Jurkat, Clone E6-1 (cell line): ENCODE data around the gene ULK4.

ENCODE experiments used
- DNase-seq: peaks from one replicate; pipeline ENCODE4 v3.0.0-alpha.2; 2011; ENCODE audit warnings: low read depth, low spot score
- H3K4me3 ChIP-seq: 2 replicates; pipeline ENCODE4 v1.5.1; 2011; ENCODE audit warnings: mild to moderate bottlenecking, low read length, control low read depth, moderate library complexity

Gene ULK4

GRCh38 chr3:41603807-41604206 lies 358.1 kb downstream of the ULK4 start:
- no peak overlapping the region for H3K4me3 ChIP-seq
- DNase-seq, result no peak

GRCh38 chr3:41602121-41602520 lies 359.8 kb downstream of the ULK4 start:
- H3K4me3 ChIP-seq, result no peak overlapping the region
- no peak for DNase-seq

- peak; percentile 58 for DNase-seq
- H3K4me3 ChIP-seq, result no peak overlapping the region
These were observed 360.4 kb downstream of the ULK4 start for GRCh38 chr3:41601404-41601987.

GRCh38 chr3:41600616-41601015 lies 361.3 kb downstream of the ULK4 start:
- no peak overlapping the region for H3K4me3 ChIP-seq
- no peak for DNase-seq

GRCh38 chr3:41599127-41599484 lies 362.8 kb downstream of the ULK4 start:
- H3K4me3 ChIP-seq, result no peak overlapping the region
- DNase-seq, result no peak

GRCh38 chr3:41598402-41599126 lies 363.3 kb downstream of the ULK4 start:
- no peak for DNase-seq
- H3K4me3 ChIP-seq, result no peak overlapping the region

GRCh38 chr3:41593774-41594173 lies 368.1 kb downstream of the ULK4 start:
- H3K4me3 ChIP-seq, result no peak overlapping the region
- DNase-seq, result no peak

GRCh38 chr3:41592753-41593510 lies 369.0 kb downstream of the ULK4 start:
- no peak overlapping the region for H3K4me3 ChIP-seq
- DNase-seq, result no peak

- DNase-seq, result no peak
- no peak overlapping the region for H3K4me3 ChIP-seq
These were observed 378.9 kb downstream of the ULK4 start for GRCh38 chr3:41583014-41583413.

GRCh38 chr3:41581700-41582099 lies 380.2 kb downstream of the ULK4 start:
- no peak overlapping the region for H3K4me3 ChIP-seq
- no peak for DNase-seq

- no peak for DNase-seq
These were observed 381.5 kb downstream of the ULK4 start for GRCh38 chr3:41580274-41580959.

GRCh38 chr3:41579861-41580260 lies 382.0 kb downstream of the ULK4 start:
- H3K4me3 ChIP-seq, result no peak overlapping the region
- DNase-seq, result no peak

More at GRCh38 chr3:41580274-41580959, 381.5 kb downstream of the ULK4 start:
- no peak overlapping the region for H3K4me3 ChIP-seq

GRCh38 chr3:41578798-41579197 lies 383.1 kb downstream of the ULK4 start:
- DNase-seq, result no peak
- H3K4me3 ChIP-seq, result no peak overlapping the region

GRCh38 chr3:41575724-41576123 lies 386.2 kb downstream of the ULK4 start:
- H3K4me3 ChIP-seq, result no peak overlapping the region
- DNase-seq, result no peak

- no peak overlapping the region for H3K4me3 ChIP-seq
- DNase-seq, result no peak
These were observed 387.0 kb downstream of the ULK4 start for GRCh38 chr3:41574900-41575299.

GRCh38 chr3:41573591-41573990 lies 388.3 kb downstream of the ULK4 start:
- DNase-seq, result no peak
- no peak overlapping the region for H3K4me3 ChIP-seq

- no peak overlapping the region for H3K4me3 ChIP-seq
- DNase-seq, result no peak
These were observed 389.8 kb downstream of the ULK4 start for GRCh38 chr3:41572092-41572491.

GRCh38 chr3:41569632-41570305 lies 392.1 kb downstream of the ULK4 start:
- no peak overlapping the region for H3K4me3 ChIP-seq
- no peak for DNase-seq

- no peak overlapping the region for H3K4me3 ChIP-seq
- DNase-seq, result no peak
These were observed 395.9 kb downstream of the ULK4 start for GRCh38 chr3:41565948-41566514.
